Omental fat pad (tissue), 4 donors: ENCODE measurements around the gene AKT1. TPM values are rescaled to one million over a fixed set of nuclear protein-coding genes. Genes with fewer than 3 reads are reported as not detected.

Experiments used
- ATAC-seq: fragments of 150-250 bp; one replicate; pipeline ENCODE4 v1.9.1; 2016; ENCODE audit warnings: mild to moderate bottlenecking, moderate library complexity; ENCODE audit not compliant: low FRiP score
- DNase-seq: peaks from one replicate; pipeline ENCODE4 v3.0.0-alpha.2; 2019; ENCODE audit warnings: low spot score
- CTCF ChIP-seq, 3 donors: fragments of 450-650 bp; IDR thresholded peaks; one replicate each; pipeline ENCODE4 v1.5.1; 2016 to 2017; ENCODE audit warnings: antibody characterized with exemption in 3 of 3, mild to moderate bottlenecking in 3 of 3, moderate library complexity in 2 of 3
- total RNA-seq, 4 donors: library from RNA; depleted of rRNA; stranded (reverse); fragments of >200 nt; gene quantifications; one replicate each; pipeline ENCODE4 v1.1.0, GENCODE V29; 2016

Gene AKT1
- total RNA-seq, 4 donors from 2014 or later = 104 to 121 (median 107) TPM

DNA sequence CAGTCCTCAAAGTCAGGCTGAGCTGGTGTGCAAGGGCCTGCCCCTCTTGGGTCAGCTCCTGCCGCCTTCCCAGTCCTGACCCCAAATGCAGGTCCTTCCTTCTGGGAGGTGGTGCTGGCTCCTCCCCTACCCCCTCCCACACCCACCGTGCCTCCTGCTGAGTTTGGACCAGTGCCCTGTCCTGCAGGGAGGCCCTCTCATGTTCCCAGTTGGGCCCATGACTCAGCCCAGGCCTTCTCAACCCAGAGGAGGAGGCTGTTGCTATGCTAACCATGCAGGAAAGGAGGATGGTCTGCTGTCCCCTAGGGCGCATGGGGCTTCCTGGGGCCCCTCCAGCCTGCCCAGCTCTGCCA, 9.8 kb upstream of the AKT1 start:
- ATAC-seq = peak; percentile 46
- DNase-seq = no peak
- no peak for TF ChIP-seq CTCF (IDR thresholded peaks at IDR 0.05)

- DNase-seq = no peak
- ATAC-seq = no peak
- TF ChIP-seq CTCF (IDR thresholded peaks at IDR 0.05) = no peak
Observed at GRCh38 chr14:104804481-104805325, 9.2 kb upstream of the AKT1 start.

DNA sequence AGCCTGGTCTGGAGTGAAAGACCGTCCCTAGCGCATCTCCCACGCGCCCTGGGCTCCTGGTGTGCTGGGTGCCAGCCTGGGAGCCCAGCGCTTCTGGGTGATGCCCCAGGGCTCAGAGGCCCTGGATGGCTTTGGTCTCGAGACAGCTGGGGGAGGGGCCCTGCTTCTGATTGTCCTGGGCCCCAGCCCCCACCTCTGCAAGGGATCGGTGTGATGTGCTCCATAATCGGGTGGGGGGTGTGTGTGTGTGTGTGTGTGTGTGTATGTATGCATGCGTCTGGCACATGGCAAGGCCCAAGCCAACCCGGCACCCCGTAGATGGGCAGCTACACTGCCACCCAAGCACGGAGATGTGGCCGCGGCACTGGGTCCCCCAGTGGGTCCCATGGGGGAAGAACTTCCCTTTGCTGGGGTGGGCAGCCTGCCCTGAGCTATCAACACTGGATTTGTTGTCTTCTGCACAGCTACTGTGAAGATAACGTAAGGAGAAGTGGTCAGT, 8.4 kb upstream of the AKT1 start:
- DNase-seq (no peak), ATAC-seq (no peak)
- TF ChIP-seq CTCF (IDR thresholded peaks at IDR 0.05) = no peak

DNA sequence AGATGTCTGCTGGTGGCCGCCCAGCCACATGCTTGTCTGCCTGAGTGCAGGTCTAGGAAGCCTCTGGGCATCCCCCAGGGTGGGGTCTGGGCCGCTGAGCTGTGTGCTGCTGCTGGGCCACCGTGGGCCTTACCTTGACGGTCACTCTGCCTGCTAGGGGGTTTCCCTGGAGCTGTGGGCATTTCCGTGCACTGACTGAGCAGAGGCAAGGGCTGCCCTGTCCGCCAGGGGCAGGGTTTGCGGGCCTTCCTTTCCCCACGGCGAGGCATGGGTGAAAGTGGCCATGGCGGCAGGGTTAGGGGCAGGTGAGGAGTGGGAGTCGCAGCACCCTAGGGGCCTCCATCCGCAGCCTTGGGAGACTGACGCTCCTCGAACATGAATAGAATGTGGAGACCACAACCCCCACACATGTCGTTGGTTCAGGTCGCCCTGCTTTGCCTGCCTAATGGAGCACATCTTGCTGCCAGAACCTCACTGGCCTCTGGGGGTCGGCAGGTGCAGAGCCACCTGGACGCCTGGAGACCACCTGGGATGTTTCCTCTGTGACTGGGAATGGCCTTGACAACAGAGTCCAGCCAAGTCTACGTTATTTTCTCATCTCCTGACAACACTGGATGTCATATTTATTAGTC, 7.8 kb upstream of the AKT1 start:
- no peak for TF ChIP-seq CTCF (IDR thresholded peaks at IDR 0.05)
- no peak for DNase-seq

GRCh38 chr14:104802394-104803184, 7.0 kb upstream of the AKT1 start:
- ATAC-seq (no peak), DNase-seq (no peak)
- TF ChIP-seq CTCF (IDR thresholded peaks at IDR 0.05) = no peak

More for the DNA sequence above, 7.8 kb upstream of the AKT1 start:
- no peak for ATAC-seq

GRCh38 chr14:104801520-104802393, 6.2 kb upstream of the AKT1 start:
- DNase-seq (no peak), ATAC-seq (no peak)
- no peak for TF ChIP-seq CTCF (IDR thresholded peaks at IDR 0.05)
